NCI-H82 (cell line): Measurements from ENCODE around the gene GPR137.
A peak's percentile ranks its signal among the peaks of the same experiment; 100 is the strongest.

Experiments used
- DNase-seq: peaks from one replicate; lab custom pipeline; 2025; lab: John Stamatoyannopoulos, UW

Gene GPR137

DNA sequence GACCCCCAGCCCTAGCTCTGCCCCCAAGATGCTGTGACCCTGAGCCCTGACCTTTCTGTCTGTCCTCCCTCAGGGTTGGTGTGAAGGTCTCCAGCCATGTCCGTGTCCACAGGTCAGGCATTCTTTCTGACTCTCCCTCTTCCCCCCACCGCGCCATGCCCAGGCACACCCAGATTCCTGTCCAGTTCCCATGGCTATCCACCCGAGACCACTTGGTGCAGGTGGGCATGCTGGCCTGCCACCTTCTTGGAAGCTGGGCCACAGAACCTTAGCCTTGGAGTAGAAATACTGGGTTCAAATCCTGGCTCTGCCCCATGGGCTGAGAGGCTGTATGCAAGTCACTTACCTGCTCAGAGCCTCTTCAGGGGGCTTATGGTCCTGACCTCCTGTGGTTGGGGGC, 36.6 kb upstream of the GPR137 start:
- no peak for DNase-seq

DNA sequence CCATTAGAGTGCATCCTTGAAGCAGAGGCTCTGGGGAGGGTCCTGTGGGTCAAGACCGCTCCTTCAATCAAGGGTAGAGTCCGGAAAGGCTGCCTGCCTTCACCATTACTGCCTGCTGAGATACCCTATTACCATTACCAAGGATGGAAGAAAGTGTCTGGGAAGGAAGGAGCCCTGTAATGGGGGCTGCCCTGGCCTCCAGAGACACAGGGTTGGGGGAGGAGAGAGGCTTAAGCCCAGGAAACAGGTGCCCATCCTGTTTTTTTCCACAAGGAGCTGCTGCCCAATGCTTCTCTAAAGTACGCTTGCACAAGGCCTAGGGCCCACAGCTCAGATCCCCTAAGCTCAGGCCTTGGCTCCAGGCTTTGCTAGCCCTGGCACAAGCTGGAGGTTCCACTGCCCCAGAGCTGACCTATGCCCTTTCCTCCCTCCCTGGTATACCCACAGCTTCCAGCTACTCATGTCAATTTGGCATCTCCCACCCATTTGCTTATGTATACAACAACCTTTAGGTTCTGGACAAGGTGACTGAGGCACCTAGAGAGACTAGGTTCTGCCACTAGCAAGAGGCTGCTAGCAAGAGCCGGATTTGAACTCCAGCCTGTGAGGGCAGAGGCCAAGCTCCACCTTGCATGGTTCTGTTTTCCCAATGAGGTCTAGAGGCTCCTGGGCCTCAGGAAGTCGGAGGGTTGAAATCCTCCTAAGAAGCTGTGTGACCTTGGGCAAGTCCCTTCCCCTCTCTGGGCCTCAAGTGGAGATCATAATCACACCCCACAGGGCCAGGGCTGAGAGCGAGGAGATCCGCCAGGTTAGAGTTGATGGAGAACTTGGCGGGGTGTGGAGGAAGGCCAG, 35.9 kb upstream of the GPR137 start:
- DNase-seq, result peak; percentile 48

DNA sequence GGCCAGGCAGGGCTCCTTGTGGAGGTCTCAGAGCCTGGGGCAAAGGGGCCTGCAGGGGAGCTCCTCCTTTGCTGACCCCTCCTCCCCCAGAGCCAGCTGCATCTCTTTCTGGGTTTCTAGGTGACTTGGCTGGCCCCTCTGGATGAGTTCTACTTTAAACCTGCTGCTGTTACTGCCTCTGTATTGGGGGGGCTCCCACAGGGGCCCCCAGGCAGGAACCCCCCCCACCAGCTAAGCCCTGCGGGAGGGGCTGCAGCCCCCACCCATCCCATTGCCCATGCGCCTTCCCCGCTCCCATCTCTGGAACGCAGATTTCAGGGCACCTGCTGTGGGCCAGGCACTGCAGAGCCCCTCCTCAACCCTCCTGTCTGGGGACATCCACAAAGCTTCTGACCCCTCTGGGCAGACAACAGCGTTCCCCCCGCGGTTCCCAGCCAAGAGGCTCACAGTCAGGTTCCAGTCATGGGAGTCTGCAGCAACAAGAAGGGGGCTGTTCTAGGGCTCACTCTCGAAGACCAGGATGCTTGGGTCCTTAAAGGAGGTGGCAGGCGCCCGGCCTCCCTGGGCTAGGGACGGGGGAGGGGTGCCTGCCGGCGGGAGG, 35.1 kb upstream of the GPR137 start:
- no peak for DNase-seq

DNA sequence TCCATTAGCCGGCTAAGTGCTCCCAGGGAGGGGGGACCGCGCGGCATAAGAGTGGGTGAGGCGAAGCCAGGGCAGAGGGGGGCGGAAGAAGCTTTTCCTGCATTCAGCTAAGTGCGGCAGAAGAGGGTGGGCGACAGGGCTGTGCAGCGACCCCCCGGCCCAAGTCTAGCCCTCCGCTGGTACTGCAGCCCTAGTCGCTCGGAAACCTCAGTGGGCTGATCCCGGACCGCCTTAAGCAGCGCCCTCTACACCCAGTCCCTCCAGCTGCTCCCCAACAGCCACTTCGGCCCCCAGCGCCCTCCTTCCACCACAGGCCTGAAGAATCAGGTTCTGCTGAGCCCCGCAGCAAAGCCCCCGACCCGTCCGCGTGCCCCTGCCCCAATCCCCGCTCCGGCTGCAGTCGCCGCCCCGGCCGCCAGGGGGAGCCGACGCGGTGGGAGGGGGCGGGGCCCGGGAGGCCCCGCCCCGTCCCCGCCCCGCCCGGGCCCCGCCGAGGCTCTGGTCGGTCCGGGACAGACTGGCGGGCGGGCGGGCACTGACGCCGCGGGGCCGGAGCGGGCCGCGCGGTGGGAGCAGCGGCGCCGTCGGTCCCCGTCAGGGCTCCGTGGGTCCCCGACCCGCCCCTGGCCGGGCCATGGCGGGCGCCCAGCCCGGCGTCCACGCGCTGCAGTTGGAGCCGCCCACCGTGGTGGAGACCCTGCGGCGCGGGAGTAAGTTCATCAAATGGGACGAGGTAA, 34.5 kb upstream of the GPR137 start, which contains the start of gene PLCB3:
Gene PLCB3 (plus strand): TSS at position 515 of the 737 bp plus-strand sequence. CDS start 120 bp downstream, at position 635.
- DNase-seq, result peak; percentile 75

DNA sequence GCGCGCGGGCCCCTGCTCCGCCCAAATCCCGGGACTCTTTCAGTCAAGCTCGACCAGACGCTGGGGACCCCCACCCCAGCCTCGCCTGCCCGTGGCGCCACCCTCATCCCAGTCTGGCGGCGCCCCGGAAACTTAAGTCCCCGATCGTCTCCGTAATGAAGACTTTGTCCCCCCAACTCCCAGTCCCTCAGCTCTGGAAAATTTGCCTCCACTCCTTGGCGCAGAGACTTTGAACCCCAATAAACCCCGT, 34.0 kb upstream of the GPR137 start:
- DNase-seq, result no peak

DNA sequence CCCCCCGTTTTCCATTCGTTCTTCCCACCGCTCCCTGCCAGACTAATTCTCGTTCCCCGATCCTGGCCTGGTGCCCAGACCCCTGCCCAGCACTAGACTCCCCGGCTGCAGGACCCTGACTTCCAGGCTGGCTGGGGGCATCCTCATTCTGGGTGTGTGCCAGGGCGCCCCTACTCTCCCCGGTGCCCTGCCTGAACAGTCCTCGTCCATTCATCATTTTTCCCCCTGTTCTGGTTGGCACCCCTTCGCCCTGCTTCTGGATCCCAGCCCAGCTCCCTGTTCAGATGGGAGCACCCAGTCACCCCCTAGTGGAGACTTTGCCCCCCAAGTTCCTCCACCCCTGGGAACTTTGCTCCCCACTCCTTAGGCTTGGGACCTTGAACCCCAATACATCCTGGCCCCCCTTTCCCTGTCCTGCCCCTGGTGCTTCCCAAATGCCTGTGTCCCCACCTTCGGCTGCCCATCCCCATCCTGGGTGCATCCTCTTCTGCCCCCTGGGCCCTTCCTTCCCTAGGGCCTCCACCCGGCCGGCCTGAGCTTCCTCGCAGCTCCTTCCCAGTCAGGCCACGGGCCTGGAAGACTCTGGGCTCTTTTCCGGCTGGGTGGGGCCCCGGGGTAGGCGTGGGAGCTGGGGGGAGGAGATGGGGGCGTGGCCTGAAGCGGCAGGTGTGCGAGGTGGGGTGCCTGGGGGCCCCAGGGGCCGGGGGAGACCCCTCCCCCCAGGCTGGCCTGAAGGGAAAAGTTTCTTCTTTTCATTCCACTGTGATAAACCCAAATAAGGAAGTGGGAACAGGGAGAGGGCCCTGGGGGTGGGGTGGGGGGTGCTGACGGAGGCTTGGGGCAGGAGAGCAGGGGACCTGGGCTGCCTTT, 33.4 kb upstream of the GPR137 start:
- peak; percentile 28 for DNase-seq

DNA sequence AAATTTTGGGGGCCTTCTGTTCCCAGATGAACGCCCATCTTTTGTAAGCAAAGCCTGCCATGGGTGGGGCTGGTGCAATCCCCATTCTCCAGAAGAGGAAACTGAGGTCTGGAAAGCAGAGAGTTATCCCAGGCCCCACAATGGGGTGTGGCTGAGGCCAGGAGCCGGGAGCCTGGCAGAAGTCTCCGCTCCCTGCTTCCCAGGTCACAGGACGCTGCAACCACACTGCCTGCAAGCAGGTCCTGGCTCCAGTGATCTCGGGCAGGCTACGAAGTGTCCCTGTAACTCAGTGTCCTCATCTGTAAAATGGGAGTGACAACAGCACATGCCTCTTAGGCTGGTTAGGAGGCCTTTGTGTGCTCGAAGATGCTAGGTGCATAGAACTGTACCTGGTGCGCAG, 32.6 kb upstream of the GPR137 start:
- DNase-seq, result no peak

DNA sequence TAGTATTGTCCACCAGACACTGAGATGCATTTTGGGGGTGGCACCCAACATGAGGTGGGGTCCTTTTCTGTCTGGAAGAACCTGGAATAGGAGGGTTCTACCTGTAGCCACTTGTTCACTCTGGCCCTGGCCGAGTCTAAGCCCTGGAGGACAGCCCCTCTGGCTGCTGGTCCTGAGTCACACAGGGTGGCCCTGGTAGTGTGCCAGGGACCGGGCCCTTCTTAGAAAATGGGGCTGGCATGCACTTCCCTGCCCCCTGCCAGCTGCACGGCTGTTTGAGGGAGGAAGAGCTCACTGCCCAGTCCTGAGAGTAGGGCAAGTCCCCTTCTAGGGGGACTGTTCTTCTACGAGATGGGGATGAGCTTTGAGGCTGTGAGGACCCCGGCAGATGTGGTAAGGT, 32.2 kb upstream of the GPR137 start:
- no peak for DNase-seq

DNA sequence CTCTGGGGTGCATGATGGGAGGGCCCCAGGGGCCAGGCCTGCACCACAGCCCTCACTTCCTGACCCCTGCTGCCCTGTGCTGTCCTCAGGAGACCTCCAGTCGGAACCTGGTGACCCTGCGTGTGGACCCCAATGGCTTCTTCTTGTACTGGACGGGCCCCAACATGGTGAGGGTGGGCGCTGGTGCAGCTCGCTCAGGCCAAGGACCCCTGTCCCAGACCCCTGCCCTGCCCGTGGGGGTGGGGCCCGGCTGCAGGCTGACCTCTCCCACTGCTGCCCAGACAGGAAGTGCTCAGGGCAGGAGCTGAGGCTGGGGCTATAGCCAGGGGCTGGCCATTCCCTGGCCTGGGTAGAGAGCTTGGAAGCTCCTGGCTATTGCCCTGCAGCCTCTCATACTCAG, 31.3 kb upstream of the GPR137 start:
- no peak for DNase-seq

DNA sequence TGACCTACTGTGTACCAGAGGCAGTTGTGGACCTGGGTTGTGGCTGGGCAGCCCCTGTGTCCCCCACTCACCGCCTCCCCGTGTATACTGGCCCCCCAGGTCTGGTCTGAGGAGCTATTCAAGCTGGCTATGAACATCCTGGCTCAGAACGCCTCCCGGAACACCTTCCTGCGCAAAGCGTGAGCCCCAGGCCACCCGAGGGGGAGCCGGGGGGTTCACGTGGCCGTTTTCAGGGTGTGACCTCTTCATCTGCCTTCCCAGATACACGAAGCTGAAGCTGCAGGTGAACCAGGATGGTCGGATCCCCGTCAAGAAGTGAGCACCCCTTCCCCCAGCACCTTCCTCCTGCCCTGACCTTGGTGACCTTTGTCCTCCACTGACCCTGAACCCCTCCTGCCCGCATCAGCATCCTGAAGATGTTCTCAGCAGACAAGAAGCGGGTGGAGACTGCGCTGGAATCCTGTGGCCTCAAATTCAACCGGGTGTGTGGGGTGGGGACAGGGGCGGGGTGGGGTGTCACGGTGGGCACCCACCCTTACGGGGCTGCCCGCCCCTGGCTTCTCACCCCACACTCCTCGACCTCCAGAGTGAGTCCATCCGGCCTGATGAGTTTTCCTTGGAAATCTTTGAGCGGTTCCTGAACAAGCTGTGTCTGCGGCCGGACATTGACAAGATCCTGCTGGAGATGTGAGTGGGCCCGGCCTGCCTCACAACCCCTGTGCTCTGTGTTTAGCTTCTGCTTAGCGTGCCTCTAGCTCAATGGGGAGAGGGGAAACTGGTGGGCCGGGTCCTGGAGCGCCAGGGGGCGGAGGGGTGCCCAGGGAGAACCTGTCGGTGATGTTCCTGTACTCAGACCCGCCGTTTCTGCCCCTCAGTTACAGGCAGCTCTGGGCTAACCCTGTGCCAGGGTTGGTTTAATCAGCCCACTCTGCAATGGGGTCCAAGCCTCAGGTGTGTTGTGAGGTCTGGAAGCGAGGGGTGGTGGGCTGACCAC, 30.2 kb upstream of the GPR137 start:
- no peak for DNase-seq

DNA sequence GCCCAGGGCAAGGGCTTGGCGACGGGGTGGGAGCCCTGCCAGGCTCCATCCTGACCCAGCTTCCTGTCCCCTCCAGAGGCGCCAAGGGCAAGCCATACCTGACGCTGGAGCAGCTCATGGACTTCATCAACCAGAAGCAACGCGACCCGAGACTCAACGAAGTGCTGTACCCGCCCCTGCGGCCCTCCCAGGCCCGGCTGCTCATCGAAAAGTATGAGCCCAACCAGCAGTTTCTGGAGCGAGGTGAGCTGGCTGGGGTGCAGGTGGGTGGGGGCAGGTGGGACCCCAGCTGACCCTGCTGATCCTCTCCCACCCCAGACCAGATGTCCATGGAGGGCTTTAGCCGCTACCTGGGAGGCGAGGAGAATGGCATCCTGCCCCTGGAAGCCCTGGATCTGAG, 29.3 kb upstream of the GPR137 start:
- DNase-seq, result no peak

DNA sequence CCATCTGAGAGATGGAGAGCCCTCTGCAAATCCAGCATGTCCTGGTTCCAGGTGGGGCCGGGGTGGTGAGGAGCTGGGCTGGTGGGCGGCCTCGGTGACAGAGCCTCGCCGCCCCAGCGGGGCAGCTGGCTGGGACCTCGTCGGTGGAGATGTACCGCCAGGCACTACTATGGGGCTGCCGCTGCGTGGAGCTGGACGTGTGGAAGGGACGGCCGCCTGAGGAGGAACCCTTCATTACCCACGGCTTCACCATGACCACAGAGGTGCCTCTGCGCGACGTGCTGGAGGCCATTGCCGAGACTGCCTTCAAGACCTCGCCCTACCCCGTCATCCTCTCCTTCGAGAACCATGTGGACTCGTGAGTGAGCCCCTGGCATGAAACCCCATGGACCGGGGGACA, 27.3 kb upstream of the GPR137 start:
- no peak for DNase-seq

DNA sequence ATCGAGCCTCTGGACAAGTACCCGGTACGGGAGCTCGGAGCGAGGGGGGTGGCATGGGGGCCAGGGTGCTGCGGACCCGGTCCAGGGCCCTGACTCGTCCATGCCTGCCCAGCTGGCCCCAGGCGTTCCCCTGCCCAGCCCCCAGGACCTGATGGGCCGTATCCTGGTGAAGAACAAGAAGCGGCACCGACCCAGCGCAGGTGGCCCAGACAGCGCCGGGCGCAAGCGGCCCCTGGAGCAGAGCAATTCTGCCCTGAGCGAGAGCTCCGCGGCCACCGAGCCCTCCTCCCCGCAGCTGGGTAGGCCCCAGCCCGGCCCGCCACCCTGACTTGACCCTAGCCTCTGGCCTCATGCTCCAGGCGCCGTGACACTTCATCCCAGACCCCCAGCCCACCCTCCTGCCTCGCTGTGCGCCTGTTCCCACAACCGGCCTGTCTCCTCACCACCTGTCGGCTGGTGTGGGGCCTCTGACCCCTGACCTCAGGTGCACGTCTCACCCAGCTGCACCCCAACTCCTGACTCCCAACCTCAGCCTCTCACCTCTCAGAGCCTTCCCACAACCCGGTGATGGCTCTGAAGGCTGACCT, 26.6 kb upstream of the GPR137 start:
- DNase-seq, result no peak

DNA sequence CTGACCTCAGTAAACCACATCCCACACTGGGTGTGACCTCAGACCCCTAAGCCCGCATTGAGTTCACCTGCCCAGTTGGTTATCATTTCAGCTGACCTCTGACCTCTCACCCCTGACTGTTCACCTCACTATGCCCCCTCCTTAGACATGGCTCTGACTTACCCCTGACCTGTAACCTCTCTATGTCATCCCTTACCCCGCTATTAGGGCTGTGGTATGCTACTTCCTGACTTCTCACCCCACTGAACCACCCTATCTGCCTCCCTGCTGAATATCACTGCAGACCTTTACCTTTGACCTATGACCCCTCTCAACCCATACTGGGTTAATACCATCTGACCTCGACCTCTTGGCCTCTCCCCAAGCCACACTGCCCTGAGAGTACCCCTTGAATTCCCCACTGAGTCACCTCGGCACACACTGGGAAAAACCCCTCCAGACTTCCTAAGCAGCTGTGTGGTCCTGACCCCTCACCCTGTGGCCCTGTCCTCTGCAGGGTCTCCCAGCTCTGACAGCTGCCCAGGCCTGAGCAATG, 26.0 kb upstream of the GPR137 start:
- DNase-seq, result no peak

DNA sequence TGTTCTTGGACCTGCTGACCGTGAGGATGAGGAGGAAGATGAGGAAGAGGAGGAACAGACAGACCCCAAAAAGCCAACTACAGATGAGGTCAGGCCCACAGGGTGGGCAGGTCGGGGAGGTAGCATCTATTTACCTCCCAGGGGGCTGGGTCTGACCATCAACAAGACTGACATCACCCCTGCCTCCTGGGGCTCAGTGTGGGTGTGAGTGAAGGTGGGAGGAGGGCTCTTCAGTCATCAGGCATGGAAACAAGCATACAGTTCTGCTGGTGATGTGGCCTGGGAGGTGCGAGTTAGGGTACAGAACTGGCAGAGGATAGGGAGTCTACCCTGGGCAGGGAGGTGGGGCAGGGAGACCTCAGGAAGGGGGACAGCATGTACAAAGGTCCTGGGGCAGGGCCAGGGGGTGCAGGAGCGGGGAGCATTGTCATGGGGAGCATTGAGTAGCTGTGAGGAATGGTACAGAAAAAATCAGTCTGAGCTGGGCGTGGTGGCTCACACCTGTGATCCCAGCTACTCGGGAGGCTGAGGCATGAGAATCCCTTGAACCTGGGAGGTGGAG, 25.4 kb upstream of the GPR137 start:
- no peak for DNase-seq

DNA sequence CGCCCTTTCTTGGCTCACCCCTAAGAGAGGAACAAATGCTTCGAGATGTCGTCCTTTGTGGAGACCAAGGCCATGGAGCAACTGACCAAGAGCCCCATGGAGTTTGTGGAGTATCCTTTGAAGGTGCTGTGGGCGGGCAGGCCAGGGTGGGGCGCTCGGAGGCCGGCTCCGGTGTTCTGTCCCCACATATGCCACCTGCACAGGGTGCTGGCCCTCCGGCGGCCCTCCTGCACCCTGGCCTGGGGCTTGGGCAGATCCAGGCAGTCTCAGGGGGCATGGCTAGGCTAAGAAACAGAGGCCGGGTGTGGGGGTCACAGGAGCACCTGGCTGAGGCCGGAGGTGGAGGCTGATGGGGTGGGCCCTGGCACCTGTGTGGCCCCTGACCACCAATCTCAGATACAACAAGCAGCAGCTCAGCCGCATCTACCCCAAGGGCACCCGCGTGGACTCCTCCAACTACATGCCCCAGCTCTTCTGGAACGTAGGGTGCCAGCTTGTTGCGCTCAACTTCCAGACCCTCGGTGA, 24.0 kb upstream of the GPR137 start:
- DNase-seq, result no peak

DNA sequence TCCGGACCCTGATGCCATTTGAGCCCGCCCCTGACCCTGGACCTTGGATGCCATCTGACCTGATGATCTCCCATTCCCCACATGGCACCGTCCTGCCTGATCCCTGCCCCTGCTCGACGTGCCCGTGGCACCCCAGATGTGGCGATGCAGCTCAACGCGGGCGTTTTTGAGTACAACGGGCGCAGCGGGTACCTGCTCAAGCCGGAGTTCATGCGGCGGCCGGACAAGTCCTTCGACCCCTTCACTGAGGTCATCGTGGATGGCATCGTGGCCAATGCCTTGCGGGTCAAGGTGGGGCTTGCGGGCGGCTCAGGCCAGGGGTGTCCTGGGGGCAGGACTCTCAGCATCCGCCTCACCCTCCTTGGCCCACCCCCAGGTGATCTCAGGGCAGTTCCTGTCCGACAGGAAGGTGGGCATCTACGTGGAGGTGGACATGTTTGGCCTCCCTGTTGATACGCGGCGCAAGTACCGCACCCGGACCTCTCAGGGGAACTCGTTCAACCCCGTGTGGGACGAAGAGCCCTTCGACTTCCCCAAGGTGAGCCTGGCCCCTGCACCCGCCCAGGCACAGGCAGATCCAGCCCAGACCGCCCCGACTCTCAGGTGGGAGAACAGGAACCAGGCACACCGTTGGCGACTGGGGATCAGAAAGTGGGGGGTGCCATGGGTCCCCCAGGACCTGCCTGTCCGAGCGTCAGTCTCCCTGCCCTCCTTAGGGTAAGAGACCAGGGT, 23.2 kb upstream of the GPR137 start:
- no peak for DNase-seq

DNA sequence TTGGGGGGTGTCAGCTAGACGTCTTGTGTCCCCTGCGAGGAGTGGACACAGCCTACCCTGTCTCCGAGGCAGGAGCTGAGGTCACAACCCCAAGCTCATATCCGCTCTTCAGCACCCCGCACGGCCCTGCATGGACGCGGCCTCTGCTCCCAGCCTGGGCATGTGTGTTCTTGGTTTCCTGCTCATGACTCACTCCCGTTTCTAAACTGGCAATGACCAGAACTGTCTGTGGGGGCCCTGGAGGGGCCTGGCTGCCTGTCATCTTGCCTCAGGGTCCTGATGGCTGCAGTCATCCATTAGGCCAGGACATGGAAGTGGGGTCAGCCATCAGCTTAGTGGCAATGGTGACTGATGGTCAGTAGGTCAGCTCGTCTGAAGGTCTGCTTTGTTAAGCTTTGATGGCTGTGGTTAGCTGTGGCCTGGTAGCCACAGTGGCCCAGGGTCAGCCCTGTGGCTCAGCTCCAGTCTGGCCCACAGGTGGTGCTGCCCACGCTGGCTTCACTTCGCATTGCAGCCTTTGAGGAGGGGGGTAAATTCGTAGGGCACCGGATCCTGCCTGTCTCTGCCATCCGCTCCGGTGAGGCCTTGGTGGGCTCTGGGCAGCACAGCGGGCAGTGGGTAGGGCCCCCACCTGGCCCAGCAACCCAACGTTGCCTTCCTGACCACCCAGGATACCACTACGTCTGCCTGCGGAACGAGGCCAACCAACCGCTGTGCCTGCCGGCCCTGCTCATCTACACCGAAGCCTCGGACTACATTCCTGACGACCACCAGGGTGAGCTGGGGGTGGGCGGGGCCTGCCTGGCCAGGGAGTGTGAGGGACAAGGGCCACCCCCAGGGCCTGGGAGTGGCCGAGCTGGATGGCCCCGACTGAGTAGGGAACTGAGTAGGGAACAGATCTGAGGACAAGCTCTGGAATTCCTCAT, 22.4 kb upstream of the GPR137 start:
- no peak for DNase-seq
